ENCODE measurements around the gene UBE2O.

The UBE2O gene

GRCh38 chr17:76370261-76370993 is 82.5 kb downstream of the UBE2O start:
- POLR2A ChIA-PET, result interaction anchor here (0.6 to 2.4 kb wide), 3 partner anchors 17 to 438 kb away, joined by 3 to 13 read pairs (median 7); partner anchors contain the start of gene PRPSAP1
- H3K27ac ChIP-seq (ENCODE audit: extremely low read depth, low read depth, low read length), result no peak overlapping the region
- H3K9me3 ChIP-seq (ENCODE audit: control insufficient read depth, insufficient read depth, low read depth, low read length), result no peaks in the 10 kb centered on the region
- TF ChIP-seq SCRT1 (tag by site-specific recombination; IDR thresholded peaks at IDR 0.05; ENCODE audit: borderline replicate concordance), result no peak
- TF ChIP-seq ZNF600 (tag by site-specific recombination; IDR thresholded peaks at IDR 0.05), result 0 out of 2 replicates have a peak, but pooled peaks have one; percentile 17
- peaks cover 12% of the 10 kb centered on the region for H3K4me1 ChIP-seq (ENCODE audit: control insufficient read depth, insufficient read depth, low read length)
- H3K4me3 ChIP-seq (ENCODE audit: low read depth, low read length), result no peak overlapping the region
- no peaks in the 10 kb centered on the region for H3K36me3 ChIP-seq (ENCODE audit: control insufficient read depth in 2 of 2, insufficient read depth in 1 of 2, low read length in 2 of 2)
- CTCF ChIA-PET, result interaction anchor here (0.6 to 2.1 kb wide), 10 partner anchors 8 to 571 kb away, joined by 3 to 17 read pairs (median 5); partner anchors contain the start of genes PRPSAP1 and SPHK1

GRCh38 chr17:76369804-76370203 is 83.1 kb downstream of the UBE2O start:
- no peak overlapping the region for H3K27ac ChIP-seq (ENCODE audit: extremely low read depth, low read depth, low read length)

DNA sequence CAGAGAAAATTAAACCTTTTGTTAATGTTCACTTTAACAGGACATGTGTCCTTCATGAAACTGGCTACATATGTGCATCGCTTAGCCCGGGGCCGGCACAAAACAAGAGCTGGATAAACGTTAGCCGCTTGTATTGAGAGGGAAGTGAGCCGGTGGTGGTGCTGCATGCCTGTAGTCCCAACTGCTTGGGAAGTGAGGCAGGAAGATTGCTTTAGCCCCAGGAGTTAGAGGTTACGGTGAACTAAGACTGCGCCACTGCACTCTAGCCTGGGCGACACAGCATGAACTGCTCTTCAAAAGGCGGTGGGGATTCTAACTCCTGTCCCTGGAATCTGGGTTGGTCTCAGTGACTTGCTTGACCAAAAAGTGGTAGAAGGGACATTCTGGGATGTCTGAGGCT is 83.6 kb downstream of the UBE2O start:
- CTCF ChIA-PET, result interaction anchor here (0.5 to 2.1 kb wide), 7 partner anchors 10 to 90 kb away, joined by 3 to 17 read pairs (median 6); partner anchors contain the start of gene SPHK1
- H3K36me3 ChIP-seq (ENCODE audit: control insufficient read depth in 2 of 2, insufficient read depth in 1 of 2, low read length in 2 of 2), result no peaks in the 10 kb centered on the region
- H3K27ac ChIP-seq (ENCODE audit: extremely low read depth, low read depth, low read length), result no peak overlapping the region
- POLR2A ChIA-PET, result interaction anchor here (0.7 to 2.4 kb wide), 2 partner anchors 16 to 95 kb away, joined by 5 to 13 read pairs; partner anchors contain the start of gene PRPSAP1
- H3K4me1 ChIP-seq (ENCODE audit: control insufficient read depth, insufficient read depth, low read length), result peaks cover 12% of the 10 kb centered on the region
- TF ChIP-seq ZSCAN23 (tag by site-specific recombination; IDR thresholded peaks at IDR 0.05), result no peak
- TF ChIP-seq ZNF223 (tag by site-specific recombination; IDR thresholded peaks at IDR 0.05), result no peak
- TF ChIP-seq ZFP41 (tag by site-specific recombination; IDR thresholded peaks at IDR 0.05; ENCODE audit: borderline replicate concordance), result no peak
- TF ChIP-seq, protein P1, sequence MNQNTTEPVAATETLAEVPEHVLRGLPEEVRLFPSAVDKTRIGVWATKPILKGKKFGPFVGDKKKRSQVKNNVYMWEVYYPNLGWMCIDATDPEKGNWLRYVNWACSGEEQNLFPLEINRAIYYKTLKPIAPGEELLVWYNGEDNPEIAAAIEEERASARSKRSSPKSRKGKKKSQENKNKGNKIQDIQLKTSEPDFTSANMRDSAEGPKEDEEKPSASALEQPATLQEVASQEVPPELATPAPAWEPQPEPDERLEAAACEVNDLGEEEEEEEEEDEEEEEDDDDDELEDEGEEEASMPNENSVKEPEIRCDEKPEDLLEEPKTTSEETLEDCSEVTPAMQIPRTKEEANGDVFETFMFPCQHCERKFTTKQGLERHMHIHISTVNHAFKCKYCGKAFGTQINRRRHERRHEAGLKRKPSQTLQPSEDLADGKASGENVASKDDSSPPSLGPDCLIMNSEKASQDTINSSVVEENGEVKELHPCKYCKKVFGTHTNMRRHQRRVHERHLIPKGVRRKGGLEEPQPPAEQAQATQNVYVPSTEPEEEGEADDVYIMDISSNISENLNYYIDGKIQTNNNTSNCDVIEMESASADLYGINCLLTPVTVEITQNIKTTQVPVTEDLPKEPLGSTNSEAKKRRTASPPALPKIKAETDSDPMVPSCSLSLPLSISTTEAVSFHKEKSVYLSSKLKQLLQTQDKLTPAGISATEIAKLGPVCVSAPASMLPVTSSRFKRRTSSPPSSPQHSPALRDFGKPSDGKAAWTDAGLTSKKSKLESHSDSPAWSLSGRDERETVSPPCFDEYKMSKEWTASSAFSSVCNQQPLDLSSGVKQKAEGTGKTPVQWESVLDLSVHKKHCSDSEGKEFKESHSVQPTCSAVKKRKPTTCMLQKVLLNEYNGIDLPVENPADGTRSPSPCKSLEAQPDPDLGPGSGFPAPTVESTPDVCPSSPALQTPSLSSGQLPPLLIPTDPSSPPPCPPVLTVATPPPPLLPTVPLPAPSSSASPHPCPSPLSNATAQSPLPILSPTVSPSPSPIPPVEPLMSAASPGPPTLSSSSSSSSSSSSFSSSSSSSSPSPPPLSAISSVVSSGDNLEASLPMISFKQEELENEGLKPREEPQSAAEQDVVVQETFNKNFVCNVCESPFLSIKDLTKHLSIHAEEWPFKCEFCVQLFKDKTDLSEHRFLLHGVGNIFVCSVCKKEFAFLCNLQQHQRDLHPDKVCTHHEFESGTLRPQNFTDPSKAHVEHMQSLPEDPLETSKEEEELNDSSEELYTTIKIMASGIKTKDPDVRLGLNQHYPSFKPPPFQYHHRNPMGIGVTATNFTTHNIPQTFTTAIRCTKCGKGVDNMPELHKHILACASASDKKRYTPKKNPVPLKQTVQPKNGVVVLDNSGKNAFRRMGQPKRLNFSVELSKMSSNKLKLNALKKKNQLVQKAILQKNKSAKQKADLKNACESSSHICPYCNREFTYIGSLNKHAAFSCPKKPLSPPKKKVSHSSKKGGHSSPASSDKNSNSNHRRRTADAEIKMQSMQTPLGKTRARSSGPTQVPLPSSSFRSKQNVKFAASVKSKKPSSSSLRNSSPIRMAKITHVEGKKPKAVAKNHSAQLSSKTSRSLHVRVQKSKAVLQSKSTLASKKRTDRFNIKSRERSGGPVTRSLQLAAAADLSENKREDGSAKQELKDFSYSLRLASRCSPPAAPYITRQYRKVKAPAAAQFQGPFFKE (tag by site-specific recombination; IDR thresholded peaks at IDR 0.05; ENCODE audit: borderline replicate concordance), result no peak
- TF ChIP-seq ZNF76 (tag by site-specific recombination; IDR thresholded peaks at IDR 0.05; ENCODE audit: borderline replicate concordance, low read depth), result no peak
- no peak for TF ChIP-seq ZBTB44 (tag by site-specific recombination; IDR thresholded peaks at IDR 0.05)
- H3K9me3 ChIP-seq (ENCODE audit: control insufficient read depth, insufficient read depth, low read depth, low read length), result no peaks in the 10 kb centered on the region
- no peak overlapping the region for H3K4me3 ChIP-seq (ENCODE audit: low read depth, low read length)

More at GRCh38 chr17:76369804-76370203, 83.1 kb downstream of the UBE2O start:
- H3K4me3 ChIP-seq (ENCODE audit: low read depth, low read length), result no peak overlapping the region
- peaks cover 12% of the 10 kb centered on the region for H3K4me1 ChIP-seq (ENCODE audit: control insufficient read depth, insufficient read depth, low read length)
- ChIA-PET CTCF (interaction anchor here (0.5 to 2.1 kb wide), 10 partner anchors 10 to 572 kb away, joined by 3 to 17 read pairs (median 4); partner anchors contain the start of genes PRPSAP1 and SPHK1), POLR2A (interaction anchor here (0.7 to 2.4 kb wide), 2 partner anchors 16 to 328 kb away, joined by 7 to 13 read pairs; partner anchors contain the start of gene PRPSAP1)
- TF ChIP-seq ZIC2 (tag by site-specific recombination; IDR thresholded peaks at IDR 0.05) (peak; percentile 67), ZBTB44 (tag by site-specific recombination; IDR thresholded peaks at IDR 0.05) (no peak)
- no peaks in the 10 kb centered on the region for H3K36me3 ChIP-seq (ENCODE audit: control insufficient read depth in 2 of 2, insufficient read depth in 1 of 2, low read length in 2 of 2)
- H3K9me3 ChIP-seq (ENCODE audit: control insufficient read depth, insufficient read depth, low read depth, low read length), result no peaks in the 10 kb centered on the region
